ENCODE results near the gene ROR1. TPM values are rescaled to one million over a fixed set of nuclear protein-coding genes. Genes with fewer than 3 reads are reported as not detected.

The ROR1 gene
- total and polyA plus RNA-seq, 9 donors, result 7.2 to 22.4 (median 11.4) TPM

GRCh38 chr1:63875636-63876035 lies 101.8 kb downstream of the ROR1 start:
- Histone ChIP-seq H3K4me1 (ENCODE audit: control insufficient read depth, insufficient read depth, low read length) (peaks cover 4% of the 10 kb centered on the region), H3K27ac (ENCODE audit: low read length) (no peak overlapping the region), H3K27me3 (ENCODE audit: control insufficient read depth, insufficient read depth, low read length) (no peaks in the 10 kb centered on the region), H3K4me3 (ENCODE audit: low read length) (no peak overlapping the region), H3K36me3 (ENCODE audit: control insufficient read depth, insufficient read depth, low read length) (no peaks in the 10 kb centered on the region), H3K9me3 (replicated peaks; ENCODE audit: control insufficient read depth, low read depth, low read length) (no peaks in the 10 kb centered on the region)
- no peak for DNase-seq

GRCh38 chr1:63877021-63877767 lies 103.4 kb downstream of the ROR1 start:
- H3K4me1 ChIP-seq (ENCODE audit: control insufficient read depth, insufficient read depth, low read length), result peaks cover 4% of the 10 kb centered on the region
- WGBS (ENCODE audit: insufficient coverage), result 81% methylated on average over 3 of the region's 8 CpGs

DNA sequence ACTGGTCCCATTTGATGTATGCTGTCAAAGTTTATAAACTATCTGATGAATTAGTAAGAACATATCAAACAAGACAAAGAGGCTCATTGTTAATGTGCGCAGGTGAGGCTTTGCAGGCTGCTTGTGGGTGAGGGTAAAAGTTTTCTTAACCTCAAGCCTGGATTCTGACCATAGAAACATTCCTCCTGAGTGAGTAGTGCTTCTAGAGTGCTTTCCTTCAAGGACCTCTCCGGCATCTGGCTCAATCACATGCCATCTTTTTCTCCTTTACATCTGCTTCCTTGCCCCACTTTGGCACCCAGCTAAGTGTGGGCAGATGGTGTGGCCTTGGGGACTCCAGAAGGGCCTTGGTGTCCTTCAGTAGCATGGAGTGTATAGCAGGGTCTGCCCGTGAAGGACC lies 104.0 kb downstream of the ROR1 start:
- Histone ChIP-seq H3K4me1 (ENCODE audit: control insufficient read depth, insufficient read depth, low read length) (peaks cover 4% of the 10 kb centered on the region), H3K36me3 (ENCODE audit: control insufficient read depth, insufficient read depth, low read length) (no peaks in the 10 kb centered on the region), H3K4me3 (ENCODE audit: low read length) (no peak overlapping the region), H3K27ac (ENCODE audit: low read length) (no peak overlapping the region), H3K9me3 (replicated peaks; ENCODE audit: control insufficient read depth, low read depth, low read length) (no peaks in the 10 kb centered on the region), H3K27me3 (ENCODE audit: control insufficient read depth, insufficient read depth, low read length) (no peaks in the 10 kb centered on the region)
- no CpG with 5 or more reads among the region's 3 CpGs for WGBS (ENCODE audit: insufficient coverage)
- no peak for DNase-seq

More at GRCh38 chr1:63877021-63877767, 103.4 kb downstream of the ROR1 start:
- no peak for DNase-seq
- Histone ChIP-seq H3K27me3 (ENCODE audit: control insufficient read depth, insufficient read depth, low read length) (no peaks in the 10 kb centered on the region), H3K9me3 (replicated peaks; ENCODE audit: control insufficient read depth, low read depth, low read length) (no peaks in the 10 kb centered on the region), H3K36me3 (ENCODE audit: control insufficient read depth, insufficient read depth, low read length) (no peaks in the 10 kb centered on the region), H3K27ac (ENCODE audit: low read length) (peak overlapping the region; percentile 20), H3K4me3 (ENCODE audit: low read length) (no peak overlapping the region)

- H3K4me3 ChIP-seq (ENCODE audit: low read length), result no peak overlapping the region
- no peaks in the 10 kb centered on the region for H3K9me3 ChIP-seq (replicated peaks; ENCODE audit: control insufficient read depth, low read depth, low read length)
- no peaks in the 10 kb centered on the region for H3K36me3 ChIP-seq (ENCODE audit: control insufficient read depth, insufficient read depth, low read length)
- no CpG with 5 or more reads among the region's 1 CpG for WGBS (ENCODE audit: insufficient coverage)
- peaks cover 4% of the 10 kb centered on the region for H3K4me1 ChIP-seq (ENCODE audit: control insufficient read depth, insufficient read depth, low read length)
- peak; percentile 38 for DNase-seq
- no peaks in the 10 kb centered on the region for H3K27me3 ChIP-seq (ENCODE audit: control insufficient read depth, insufficient read depth, low read length)
- H3K27ac ChIP-seq (ENCODE audit: low read length), result no peak overlapping the region
Measured at GRCh38 chr1:63878932-63879331, 105.1 kb downstream of the ROR1 start.

GRCh38 chr1:63880958-63881576 lies 107.2 kb downstream of the ROR1 start:
- H3K27ac ChIP-seq (ENCODE audit: low read length), result no peak overlapping the region
- H3K9me3 ChIP-seq (replicated peaks; ENCODE audit: control insufficient read depth, low read depth, low read length), result no peaks in the 10 kb centered on the region
- peaks cover 4% of the 10 kb centered on the region for H3K4me1 ChIP-seq (ENCODE audit: control insufficient read depth, insufficient read depth, low read length)
- no peaks in the 10 kb centered on the region for H3K27me3 ChIP-seq (ENCODE audit: control insufficient read depth, insufficient read depth, low read length)
- DNase-seq, result peak; percentile 39
- 80% methylated on average over 1 of the region's 1 CpG for WGBS (ENCODE audit: insufficient coverage)
- H3K4me3 ChIP-seq (ENCODE audit: low read length), result no peak overlapping the region
- no peaks in the 10 kb centered on the region for H3K36me3 ChIP-seq (ENCODE audit: control insufficient read depth, insufficient read depth, low read length)

DNA sequence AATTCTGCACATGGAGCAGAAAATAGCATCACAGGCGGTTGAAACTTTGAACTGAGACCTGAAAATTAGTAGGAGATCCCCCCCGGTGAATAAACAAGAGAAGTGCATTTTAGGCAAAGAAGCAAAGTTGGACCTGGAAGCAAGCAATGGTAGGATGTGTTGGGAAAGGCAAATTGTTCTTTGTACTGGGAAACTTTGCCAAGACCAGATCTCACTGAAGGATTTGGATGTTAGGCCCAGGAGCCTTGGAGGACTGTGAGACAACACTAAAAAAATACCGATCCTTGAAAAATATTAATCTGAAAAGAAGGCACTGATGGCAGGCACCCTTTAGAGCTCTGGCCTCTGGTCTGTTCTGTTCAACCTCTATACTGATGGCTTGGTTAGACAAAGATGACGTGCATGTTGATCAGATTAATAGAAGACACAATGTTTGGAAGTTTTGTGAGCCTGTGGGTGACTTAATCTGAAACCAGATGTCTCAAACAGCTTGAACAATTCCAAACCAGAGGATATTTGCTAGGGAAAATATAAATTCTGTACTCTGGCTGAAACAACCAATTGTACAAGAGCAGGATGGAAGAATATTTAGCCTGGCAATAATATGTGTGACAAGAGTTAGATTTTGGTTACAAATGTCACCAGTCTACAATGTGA lies 108.4 kb downstream of the ROR1 start:
- Histone ChIP-seq H3K9me3 (replicated peaks; ENCODE audit: control insufficient read depth, low read depth, low read length) (no peaks in the 10 kb centered on the region), H3K27ac (ENCODE audit: low read length) (peak overlapping the region; percentile 65), H3K36me3 (ENCODE audit: control insufficient read depth, insufficient read depth, low read length) (no peaks in the 10 kb centered on the region), H3K4me1 (ENCODE audit: control insufficient read depth, insufficient read depth, low read length) (peaks cover 2% of the 10 kb centered on the region), H3K27me3 (ENCODE audit: control insufficient read depth, insufficient read depth, low read length) (no peaks in the 10 kb centered on the region), H3K4me3 (ENCODE audit: low read length) (no peak overlapping the region)
- 100% methylated on average over 2 of the region's 4 CpGs for WGBS (ENCODE audit: insufficient coverage)
- peak; percentile 82 for DNase-seq

GRCh38 chr1:63883494-63884235 lies 109.8 kb downstream of the ROR1 start:
- Histone ChIP-seq H3K27ac (ENCODE audit: low read length) (no peak overlapping the region), H3K27me3 (ENCODE audit: control insufficient read depth, insufficient read depth, low read length) (no peaks in the 10 kb centered on the region), H3K9me3 (replicated peaks; ENCODE audit: control insufficient read depth, low read depth, low read length) (no peaks in the 10 kb centered on the region), H3K4me3 (ENCODE audit: low read length) (no peak overlapping the region), H3K4me1 (ENCODE audit: control insufficient read depth, insufficient read depth, low read length) (no peaks in the 10 kb centered on the region), H3K36me3 (ENCODE audit: control insufficient read depth, insufficient read depth, low read length) (no peaks in the 10 kb centered on the region)
- 89% methylated on average over 3 of the region's 6 CpGs for WGBS (ENCODE audit: insufficient coverage)
- no peak for DNase-seq

GRCh38 chr1:63884486-63884885 lies 110.7 kb downstream of the ROR1 start:
- H3K27ac ChIP-seq (ENCODE audit: low read length), result no peak overlapping the region
- no peaks in the 10 kb centered on the region for H3K9me3 ChIP-seq (replicated peaks; ENCODE audit: control insufficient read depth, low read depth, low read length)
- H3K27me3 ChIP-seq (ENCODE audit: control insufficient read depth, insufficient read depth, low read length), result no peaks in the 10 kb centered on the region
- H3K36me3 ChIP-seq (ENCODE audit: control insufficient read depth, insufficient read depth, low read length), result no peaks in the 10 kb centered on the region
- no CpG with 5 or more reads among the region's 2 CpGs for WGBS (ENCODE audit: insufficient coverage)
- H3K4me3 ChIP-seq (ENCODE audit: low read length), result no peak overlapping the region
- no peak for DNase-seq
- H3K4me1 ChIP-seq (ENCODE audit: control insufficient read depth, insufficient read depth, low read length), result no peaks in the 10 kb centered on the region

DNA sequence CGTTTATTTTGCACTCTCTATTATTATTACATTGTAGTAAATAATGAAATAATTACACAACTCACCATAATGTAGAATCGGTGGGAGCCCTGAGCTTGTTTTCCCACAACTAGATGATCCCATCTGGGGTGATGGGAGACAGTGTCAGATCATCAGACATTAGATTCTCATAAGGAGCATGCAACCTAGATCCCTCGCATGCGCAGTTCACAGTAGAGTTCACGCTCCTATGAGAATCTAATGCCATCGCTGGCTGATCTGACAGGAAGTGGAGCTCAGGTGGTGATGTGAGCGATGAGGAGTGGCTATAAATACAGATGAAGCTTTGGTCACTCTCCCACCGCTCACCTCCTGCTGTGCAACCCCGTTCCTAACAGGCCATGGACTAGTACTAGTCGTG lies 112.1 kb downstream of the ROR1 start:
- Histone ChIP-seq H3K9me3 (replicated peaks; ENCODE audit: control insufficient read depth, low read depth, low read length) (no peaks in the 10 kb centered on the region), H3K27me3 (ENCODE audit: control insufficient read depth, insufficient read depth, low read length) (no peaks in the 10 kb centered on the region), H3K27ac (ENCODE audit: low read length) (no peak overlapping the region), H3K36me3 (ENCODE audit: control insufficient read depth, insufficient read depth, low read length) (no peaks in the 10 kb centered on the region), H3K4me3 (ENCODE audit: low read length) (no peak overlapping the region), H3K4me1 (ENCODE audit: control insufficient read depth, insufficient read depth, low read length) (no peaks in the 10 kb centered on the region)
- no peak for DNase-seq
- 94% methylated on average over 5 of the region's 10 CpGs for WGBS (ENCODE audit: insufficient coverage)

DNA sequence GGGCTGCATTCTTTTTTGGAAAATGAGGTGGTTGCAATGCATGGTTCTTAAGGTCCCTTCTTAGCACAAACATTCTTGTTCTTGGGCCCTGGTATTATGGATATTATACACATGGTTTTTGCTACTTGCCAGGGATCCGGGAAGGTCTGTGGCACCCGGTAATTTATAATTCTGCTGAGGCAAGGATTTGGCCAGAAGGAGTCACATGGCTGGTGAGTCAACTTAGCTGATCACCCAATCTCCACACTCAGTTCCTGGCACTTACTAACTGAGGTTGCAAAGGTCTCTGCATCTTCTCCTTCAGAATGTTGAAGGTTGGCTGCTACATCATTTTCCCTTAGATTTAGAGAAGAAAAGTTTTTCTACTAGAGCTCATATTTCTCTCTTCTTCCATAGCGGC lies 112.5 kb downstream of the ROR1 start:
- H3K4me3 ChIP-seq (ENCODE audit: low read length), result no peak overlapping the region
- no peak overlapping the region for H3K27ac ChIP-seq (ENCODE audit: low read length)
- no peaks in the 10 kb centered on the region for H3K4me1 ChIP-seq (ENCODE audit: control insufficient read depth, insufficient read depth, low read length)
- no peaks in the 10 kb centered on the region for H3K27me3 ChIP-seq (ENCODE audit: control insufficient read depth, insufficient read depth, low read length)
- no peaks in the 10 kb centered on the region for H3K36me3 ChIP-seq (ENCODE audit: control insufficient read depth, insufficient read depth, low read length)
- DNase-seq, result no peak
- WGBS (ENCODE audit: insufficient coverage), result no CpG with 5 or more reads among the region's 3 CpGs
- H3K9me3 ChIP-seq (replicated peaks; ENCODE audit: control insufficient read depth, low read depth, low read length), result no peaks in the 10 kb centered on the region
